T-helper 2 cell (primary cell): Measurements from ENCODE around the gene RIT2.
"Not testable (repeated sequence)": the region's sequence is repeated elsewhere in the genome, so short reads cannot be mapped to it uniquely, and the experiment has no call there.

Source experiments
- DNase-seq, 5 experiments: peaks; one replicate each; pipeline versions ENCODE4 v3.0.0 to v3.0.0-alpha.2; 2012 to 2022

Gene RIT2

GRCh38 chr18:42822711-42823110 lies 292.8 kb downstream of the RIT2 start:
- no peak for DNase-seq

GRCh38 chr18:42821492-42821891 lies 294.0 kb downstream of the RIT2 start:
- DNase-seq = no peak

GRCh38 chr18:42814618-42815017 lies 300.9 kb downstream of the RIT2 start:
- no peak for DNase-seq

- DNase-seq = no peak
Observed at GRCh38 chr18:42814184-42814583, 301.3 kb downstream of the RIT2 start.

GRCh38 chr18:42813570-42813969 lies 301.9 kb downstream of the RIT2 start:
- no peak for DNase-seq

GRCh38 chr18:42807887-42808286 lies 307.6 kb downstream of the RIT2 start:
- no peak for DNase-seq

- DNase-seq = no peak
Observed at GRCh38 chr18:42801706-42802105, 313.8 kb downstream of the RIT2 start.

GRCh38 chr18:42798606-42799170 lies 316.8 kb downstream of the RIT2 start:
- no peak for DNase-seq

GRCh38 chr18:42795213-42795789 lies 320.2 kb downstream of the RIT2 start:
- DNase-seq = not testable (repeated sequence)

- no peak for DNase-seq
Observed at GRCh38 chr18:42792731-42793130, 322.8 kb downstream of the RIT2 start.

- no peak for DNase-seq
Observed at GRCh38 chr18:42784632-42785031, 330.9 kb downstream of the RIT2 start.

GRCh38 chr18:42782929-42783328 lies 332.6 kb downstream of the RIT2 start:
- DNase-seq = no peak

GRCh38 chr18:42781298-42781815 lies 334.1 kb downstream of the RIT2 start:
- DNase-seq = no peak

- no peak for DNase-seq
Observed at GRCh38 chr18:42780171-42780570, 335.3 kb downstream of the RIT2 start.

- DNase-seq = no peak
Observed at GRCh38 chr18:42778445-42779042, 336.9 kb downstream of the RIT2 start.

GRCh38 chr18:42778024-42778423 lies 337.5 kb downstream of the RIT2 start:
- no peak for DNase-seq

- DNase-seq = no peak
Observed at GRCh38 chr18:42773870-42774269, 341.6 kb downstream of the RIT2 start.

- DNase-seq = no peak
Observed at GRCh38 chr18:42771936-42772335, 343.5 kb downstream of the RIT2 start.

GRCh38 chr18:42765302-42765701 lies 350.2 kb downstream of the RIT2 start:
- no peak for DNase-seq

- DNase-seq = no peak
Observed at GRCh38 chr18:42760290-42760689, 355.2 kb downstream of the RIT2 start.

GRCh38 chr18:42758852-42759251 lies 356.6 kb downstream of the RIT2 start:
- DNase-seq = no peak

GRCh38 chr18:42756214-42756613 lies 359.3 kb downstream of the RIT2 start:
- DNase-seq = no peak

GRCh38 chr18:42752916-42753315 lies 362.6 kb downstream of the RIT2 start:
- no peak for DNase-seq

- no peak for DNase-seq
Observed at GRCh38 chr18:42746794-42747193, 368.7 kb downstream of the RIT2 start.
